Lung (tissue), 12 donors: ENCODE data around the gene LARP1B. TPM values are rescaled to one million over a fixed set of nuclear protein-coding genes. Genes with fewer than 3 reads are reported as not detected.

ENCODE experiments used
- ATAC-seq: fragments of 200-7000 bp; cut with Tn5 transposase; one replicate; pipeline ENCODE4 v1.9.1; 2020; ENCODE audit warnings: moderate number of reproducible peaks; ENCODE audit not compliant: insufficient read depth, low FRiP score
- DNase-seq, 3 donors: peaks; one replicate each; pipeline ENCODE4 v3.0.0-alpha.2; 2013 to 2017
- H3K27ac ChIP-seq, 2 donors: one replicate each; pipeline ENCODE4 v1.5.1; 2013; ENCODE audit warnings: mild to moderate bottlenecking in 2 of 2, moderate library complexity in 2 of 2, control low read depth in 1 of 2, inconsistent platforms in 1 of 2, low read depth in 1 of 2, low read length in 1 of 2
- H3K27me3 ChIP-seq, 3 donors: one replicate each; pipeline ENCODE4 v1.5.1; 2013; ENCODE audit warnings: low read length in 2 of 3; ENCODE audit not compliant: control insufficient read depth in 3 of 3, insufficient read depth in 3 of 3
- H3K36me3 ChIP-seq, 4 donors: one replicate each; pipeline ENCODE4 v1.5.1; 2013; ENCODE audit warnings: low read length in 4 of 4, mild to moderate bottlenecking in 1 of 4, moderate library complexity in 1 of 4; ENCODE audit not compliant: control insufficient read depth in 4 of 4, insufficient read depth in 4 of 4
- H3K4me1 ChIP-seq, 5 donors: one replicate each; pipeline ENCODE4 v1.5.1; 2013; ENCODE audit warnings: low read length in 5 of 5, mild to moderate bottlenecking in 2 of 5, moderate library complexity in 1 of 5; ENCODE audit not compliant: control insufficient read depth in 5 of 5, insufficient read depth in 5 of 5
- H3K4me3 ChIP-seq: one replicate; pipeline ENCODE4 v1.5.1; 2013; ENCODE audit warnings: mild to moderate bottlenecking, control low read depth, moderate library complexity
- H3K9ac ChIP-seq, 2 donors: one replicate each; pipeline ENCODE4 v1.5.1; 2013; ENCODE audit warnings: low read length in 2 of 2, control low read depth in 1 of 2; ENCODE audit not compliant: insufficient read depth in 1 of 2
- H3K9me3 ChIP-seq, 4 donors: one replicate each; pipeline ENCODE4 v1.5.1; 2013; ENCODE audit warnings: low read length in 3 of 4, mild to moderate bottlenecking in 1 of 4, moderate library complexity in 1 of 4; ENCODE audit not compliant: control insufficient read depth in 4 of 4, insufficient read depth in 3 of 4
- WGBS, 2 donors: extraction: QIAGEN DNeasy Blood & Tissue Kit; methylation state at CpG; one replicate each; pipeline ENCODE4 v1.1.7; 2013; 5-methylcytosine and 5-hydroxymethylcytosine counted together
- polyA plus RNA-seq, 2 donors: library from polyadenylated mRNA; stranded (reverse); fragments of 200-250 nt; gene quantifications; one replicate each; pipeline ENCODE4 v1.2.1, GENCODE V29; 2013
- total RNA-seq, 2 donors: library from RNA; depleted of rRNA in 1 of 2; stranded (reverse); fragments of >200 nt in 1 of 2; gene quantifications; one replicate each; pipeline ENCODE4 v1.2.1, GENCODE V29; 2014 to 2021
- TF ChIP-seq, protein P1 (sequence below): IDR thresholded peaks from 2 replicates; pipeline ENCODE4 v1.5.1; 2012; ENCODE audit warnings: mild to moderate bottlenecking; ENCODE audit errors: control extremely low read depth, extremely low read depth
- donor health status: control.
- donor health status: control.
- donor health status: Bipolar disorder and iron deficiency.
- donor health status: healthy.
- donor health status: DM: yes; HTN: yes; CAD: no.

Gene LARP1B
- total and polyA plus RNA-seq, 4 donors: 10.6 to 27.9 (median 15.0) TPM

DNA sequence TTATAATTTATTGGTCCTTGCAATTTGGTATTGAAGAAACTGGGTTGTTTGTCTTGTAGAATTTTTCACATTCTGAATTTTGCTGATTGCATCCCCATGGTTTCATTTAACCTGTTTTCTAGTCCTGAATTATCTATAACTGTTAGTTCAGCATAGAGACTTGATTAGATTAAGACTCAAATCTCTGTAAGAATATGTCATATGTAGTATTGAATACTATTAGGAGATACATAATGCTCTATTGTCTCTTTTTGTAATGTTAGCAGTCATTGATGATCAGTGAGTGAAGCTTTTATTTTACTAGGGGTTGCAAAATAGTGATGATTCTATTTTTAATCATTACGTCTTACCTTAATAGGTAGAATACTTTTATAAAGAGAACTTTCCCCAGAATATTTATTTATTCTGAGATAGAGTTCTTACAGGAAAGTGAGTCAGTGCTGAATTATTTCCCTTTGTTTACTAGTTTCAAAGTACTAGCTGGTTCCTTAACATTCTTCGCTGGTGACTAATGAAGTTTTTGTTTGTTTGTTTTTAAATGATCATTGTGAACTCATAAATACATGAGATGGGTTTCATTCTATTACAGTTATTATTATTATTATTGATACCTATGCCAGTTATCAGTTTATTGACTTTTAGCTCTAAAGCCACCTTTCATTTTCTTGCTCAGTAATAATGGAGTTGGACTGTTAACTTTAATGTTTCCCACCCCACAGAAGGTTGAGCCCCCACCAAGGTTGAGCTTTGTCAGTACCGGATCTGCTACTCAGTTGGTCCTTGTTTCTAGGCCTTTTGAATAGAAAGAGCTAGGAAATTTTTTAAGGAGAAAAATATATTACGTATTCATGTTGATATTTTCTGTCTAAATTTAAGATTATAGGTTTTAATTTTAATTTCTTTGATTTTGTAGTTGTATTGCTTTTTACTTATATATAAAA, 102.3 kb downstream of the LARP1B start:
- DNase-seq: no peak
- no peak overlapping the region for H3K9ac ChIP-seq
- WGBS, 2 donors: 59 to 77% methylated on average over 4 of the region's 4 CpGs
- no peaks in the 10 kb centered on the region for H3K27me3 ChIP-seq
- H3K27ac ChIP-seq: no peak overlapping the region
- no peaks in the 10 kb centered on the region for H3K4me1 ChIP-seq
- no peaks in the 10 kb centered on the region for H3K36me3 ChIP-seq
- H3K4me3 ChIP-seq: no peak overlapping the region
- TF ChIP-seq, protein P1, sequence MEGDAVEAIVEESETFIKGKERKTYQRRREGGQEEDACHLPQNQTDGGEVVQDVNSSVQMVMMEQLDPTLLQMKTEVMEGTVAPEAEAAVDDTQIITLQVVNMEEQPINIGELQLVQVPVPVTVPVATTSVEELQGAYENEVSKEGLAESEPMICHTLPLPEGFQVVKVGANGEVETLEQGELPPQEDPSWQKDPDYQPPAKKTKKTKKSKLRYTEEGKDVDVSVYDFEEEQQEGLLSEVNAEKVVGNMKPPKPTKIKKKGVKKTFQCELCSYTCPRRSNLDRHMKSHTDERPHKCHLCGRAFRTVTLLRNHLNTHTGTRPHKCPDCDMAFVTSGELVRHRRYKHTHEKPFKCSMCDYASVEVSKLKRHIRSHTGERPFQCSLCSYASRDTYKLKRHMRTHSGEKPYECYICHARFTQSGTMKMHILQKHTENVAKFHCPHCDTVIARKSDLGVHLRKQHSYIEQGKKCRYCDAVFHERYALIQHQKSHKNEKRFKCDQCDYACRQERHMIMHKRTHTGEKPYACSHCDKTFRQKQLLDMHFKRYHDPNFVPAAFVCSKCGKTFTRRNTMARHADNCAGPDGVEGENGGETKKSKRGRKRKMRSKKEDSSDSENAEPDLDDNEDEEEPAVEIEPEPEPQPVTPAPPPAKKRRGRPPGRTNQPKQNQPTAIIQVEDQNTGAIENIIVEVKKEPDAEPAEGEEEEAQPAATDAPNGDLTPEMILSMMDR: no peak
- ATAC-seq: no peak
- H3K9me3 ChIP-seq: no peaks in the 10 kb centered on the region

DNA sequence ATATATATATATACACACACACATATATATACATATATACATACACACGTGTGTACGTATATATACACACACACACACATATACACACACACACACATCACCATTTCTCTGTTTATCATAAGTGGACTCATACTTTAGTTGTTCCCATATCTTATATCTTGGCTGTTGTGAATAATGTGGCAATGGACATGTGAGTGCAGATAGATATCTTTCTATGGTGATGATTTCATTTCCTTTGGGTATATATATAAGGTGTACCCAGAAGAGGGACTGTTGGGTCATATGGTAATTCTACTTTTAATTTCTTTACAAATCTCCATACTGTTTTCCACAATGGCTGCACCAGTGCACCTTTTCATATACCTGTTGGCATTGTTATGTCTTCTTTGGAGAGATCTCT, 105.9 kb downstream of the LARP1B start:
- DNase-seq (no peak), ATAC-seq (no peak)
- H3K36me3 ChIP-seq: no peaks in the 10 kb centered on the region
- H3K4me1 ChIP-seq: no peaks in the 10 kb centered on the region
- H3K9ac ChIP-seq: no peak overlapping the region
- H3K27ac ChIP-seq: no peak overlapping the region
- H3K9me3 ChIP-seq: no peaks in the 10 kb centered on the region
- TF ChIP-seq, protein P1: no peak
- H3K27me3 ChIP-seq: no peaks in the 10 kb centered on the region
- no peak overlapping the region for H3K4me3 ChIP-seq
- WGBS, 2 donors: 92 to 95% methylated on average over 2 of the region's 2 CpGs

DNA sequence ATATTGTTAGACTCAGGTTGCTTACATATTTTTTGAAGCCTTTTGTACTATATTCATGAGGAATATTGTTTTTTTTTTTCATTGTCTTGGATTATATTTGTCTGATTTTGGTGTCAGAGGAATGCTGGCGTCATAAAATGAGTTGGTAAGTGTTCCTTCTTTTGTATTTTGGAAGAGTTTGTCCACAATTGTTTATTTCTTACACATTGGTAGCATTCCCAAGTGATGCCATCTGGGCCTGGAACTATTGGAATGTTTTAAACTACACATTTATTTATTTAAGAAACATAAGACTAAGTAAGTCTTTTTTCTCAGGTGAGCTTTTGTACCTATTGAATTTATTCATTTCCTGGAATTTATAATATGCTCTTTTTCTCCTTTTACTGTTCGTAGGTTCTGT, 107.6 kb downstream of the LARP1B start:
- DNase-seq (no peak), ATAC-seq (no peak)
- H3K4me1 ChIP-seq: no peaks in the 10 kb centered on the region
- no peak overlapping the region for H3K9ac ChIP-seq
- TF ChIP-seq, protein P1: no peak
- 87 to 92% methylated on average over 2 of the region's 2 CpGs for WGBS, 2 donors
- no peak overlapping the region for H3K4me3 ChIP-seq
- no peaks in the 10 kb centered on the region for H3K36me3 ChIP-seq
- no peaks in the 10 kb centered on the region for H3K27me3 ChIP-seq
- no peak overlapping the region for H3K27ac ChIP-seq
- H3K9me3 ChIP-seq: no peaks in the 10 kb centered on the region

DNA sequence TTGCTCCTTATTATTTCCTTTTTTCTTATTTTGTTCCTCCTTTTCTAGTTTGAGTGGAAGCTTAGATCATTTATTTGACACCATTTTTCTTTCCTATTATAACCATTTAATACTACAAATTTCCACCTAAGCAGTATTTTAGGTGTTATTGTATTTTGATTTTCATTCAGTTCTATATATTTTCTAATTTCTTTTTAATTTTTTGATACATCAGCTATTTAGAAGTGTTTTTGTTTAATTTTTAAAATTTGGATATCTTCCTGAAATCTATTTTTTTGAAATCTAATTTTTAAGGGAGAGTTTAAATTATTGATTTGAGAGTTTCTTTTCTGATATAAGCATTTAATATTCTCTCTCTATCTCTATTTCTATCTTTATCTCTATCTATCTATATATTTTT, 108.1 kb downstream of the LARP1B start:
- no peak overlapping the region for H3K27ac ChIP-seq
- no peak overlapping the region for H3K4me3 ChIP-seq
- no peaks in the 10 kb centered on the region for H3K27me3 ChIP-seq
- no peaks in the 10 kb centered on the region for H3K36me3 ChIP-seq
- TF ChIP-seq, protein P1: no peak
- no peaks in the 10 kb centered on the region for H3K4me1 ChIP-seq
- H3K9ac ChIP-seq: no peak overlapping the region
- ATAC-seq (no peak), DNase-seq (no peak)
- no peaks in the 10 kb centered on the region for H3K9me3 ChIP-seq
